CD4-positive, alpha-beta T cell treated with Interleukin-4 for 1 hour (primary cell): Measurements from ENCODE around the gene ZMYND15.
A peak's percentile ranks its signal among the peaks of the same experiment; 100 is the strongest.

Source experiments
- DNase-seq, 2 donors: peaks; one replicate each; pipeline ENCODE4 v3.0.0-alpha.2; 2020 to 2022

Gene ZMYND15

DNA sequence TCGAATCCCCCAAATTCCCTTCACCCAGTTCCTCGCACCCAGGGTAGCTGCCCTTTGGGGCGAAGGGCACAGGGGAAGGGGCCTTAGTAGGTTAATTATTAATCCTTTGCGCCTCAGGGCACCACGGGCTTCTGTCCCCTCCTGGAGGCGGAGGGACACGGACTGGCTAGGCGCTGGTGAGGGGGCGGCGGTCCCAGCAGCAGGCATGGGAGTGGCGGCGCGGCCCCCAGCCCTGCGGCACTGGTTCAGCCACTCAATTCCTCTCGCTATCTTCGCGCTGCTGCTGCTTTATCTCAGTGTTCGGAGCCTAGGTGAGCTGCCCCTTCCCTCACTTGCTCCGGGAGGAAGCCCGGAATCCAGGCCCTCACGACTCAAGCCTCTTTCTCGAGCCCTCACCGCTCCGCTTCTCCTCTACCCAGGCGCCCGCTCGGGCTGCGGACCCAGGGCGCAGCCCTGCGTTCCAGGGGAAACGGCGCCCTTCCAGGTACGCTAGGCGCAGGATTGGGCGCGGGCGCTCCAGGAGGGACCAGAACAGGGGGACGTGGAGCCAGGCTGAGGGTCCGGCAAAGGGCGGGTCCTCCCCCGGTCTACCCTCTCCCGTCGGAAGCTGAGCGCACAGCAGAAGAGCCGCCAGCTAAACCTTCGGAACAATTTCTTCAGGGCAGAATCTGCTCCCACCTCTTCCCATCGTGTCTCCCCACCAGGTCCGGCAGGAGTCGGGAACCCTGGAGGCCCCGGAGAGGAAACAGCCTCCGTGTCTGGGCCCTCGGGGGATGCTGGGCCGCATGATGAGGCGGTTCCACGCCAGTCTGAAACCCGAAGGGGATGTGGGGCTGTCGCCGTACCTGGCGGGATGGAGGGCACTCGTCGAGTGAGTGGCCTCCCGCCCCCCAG is 49.4 kb downstream of the ZMYND15 start, which contains the start of gene GLTPD2:
GLTPD2 (plus strand) TSS at position 158 of the 894 bp plus-strand sequence; CDS start at position 206, 48 bp downstream.
- no peak for DNase-seq

- no peak for DNase-seq
These were observed 50.0 kb downstream of the ZMYND15 start for GRCh38 chr17:4789701-4789950.

- DNase-seq, result peak; percentile 81 to 84
These were observed 50.5 kb downstream of the ZMYND15 start for GRCh38 chr17:4789951-4790704.

- no peak for DNase-seq
These were observed 51.1 kb downstream of the ZMYND15 start for GRCh38 chr17:4790705-4791088.

GRCh38 chr17:4795168-4795567 is 55.5 kb downstream of the ZMYND15 start:
- DNase-seq, result no peak
